OCI-LY1 (cell line): ENCODE results near the gene ZSCAN21.

Experiments
- H2AFZ ChIP-seq: fragments of 200-600 bp; sonication (generic), shearing (Covaris generic); 2 replicates; pipeline ENCODE4 v1.6.0; 2014; ENCODE audit warnings: antibody characterized with exemption, mild to moderate bottlenecking, low read length
- H3F3A ChIP-seq: fragments of 200-600 bp; sonication (generic), shearing (Covaris generic); 2 replicates; pipeline ENCODE4 v1.6.0; 2014; ENCODE audit warnings: mild to moderate bottlenecking, antibody characterized with exemption, low read length, moderate library complexity; ENCODE audit not compliant: insufficient read depth
- H3K27ac ChIP-seq: fragments of 200-600 bp; sonication (generic); 2 replicates; pipeline ENCODE4 v1.5.1; 2014; ENCODE audit warnings: low read length, mixed run types, mild to moderate bottlenecking, low read depth; ENCODE audit not compliant: poor library complexity, severe bottlenecking
- H3K27me3 ChIP-seq: fragments of 200-600 bp; sonication (generic); 2 replicates; pipeline ENCODE4 v1.6.0; 2014; ENCODE audit warnings: antibody characterized with exemption, mild to moderate bottlenecking, low read length, moderate library complexity; ENCODE audit not compliant: insufficient read depth
- H3K36me3 ChIP-seq: fragments of 200-600 bp; sonication (generic); 2 replicates; pipeline ENCODE4 v1.6.1; 2014; ENCODE audit warnings: mild to moderate bottlenecking, antibody characterized with exemption, low read length, moderate library complexity, mixed read lengths; ENCODE audit not compliant: insufficient read depth
- H3K4me1 ChIP-seq: fragments of 200-600 bp; sonication (generic); 2 replicates; pipeline ENCODE4 v1.5.1; 2014; ENCODE audit warnings: mild to moderate bottlenecking, low read length, moderate library complexity; ENCODE audit not compliant: insufficient read depth, severe bottlenecking
- H3K4me2 ChIP-seq: fragments of 200-600 bp; sonication (generic), shearing (Covaris generic); 2 replicates; pipeline ENCODE4 v1.6.1; 2014; ENCODE audit warnings: low read length
- H3K4me3 ChIP-seq: fragments of 200-600 bp; sonication (generic); 2 replicates; pipeline ENCODE4 v1.5.1; 2014; ENCODE audit warnings: low read length, low read depth, mild to moderate bottlenecking, mixed read lengths; ENCODE audit not compliant: poor library complexity, severe bottlenecking
- H3K79me2 ChIP-seq: fragments of 200-600 bp; shearing (Covaris generic); 2 replicates; pipeline ENCODE4 v1.6.1; 2016; ENCODE audit warnings: mixed run types, low read length, mixed read lengths; ENCODE audit not compliant: insufficient read depth
- H3K9ac ChIP-seq: fragments of 200-600 bp; sonication (generic), shearing (Covaris generic); 2 replicates; pipeline ENCODE4 v1.6.1; 2014; ENCODE audit warnings: mild to moderate bottlenecking, low read length, mixed read lengths
- H3K9me2 ChIP-seq: fragments of 200-600 bp; sonication (generic), shearing (Covaris generic); 2 replicates; pipeline ENCODE4 v1.6.1; 2014; ENCODE audit warnings: low read depth, mild to moderate bottlenecking, low read length, mixed read lengths
- H3K9me3 ChIP-seq: fragments of 200-600 bp; shearing (Covaris generic); 2 replicates; pipeline ENCODE4 v1.6.1; 2014; ENCODE audit warnings: low read length, mixed read lengths
- H4K20me1 ChIP-seq: fragments of 200-600 bp; sonication (generic), shearing (Covaris generic); 2 replicates; pipeline ENCODE4 v1.6.0; 2016; ENCODE audit warnings: mild to moderate bottlenecking, low read length; ENCODE audit not compliant: insufficient read depth
- CTCF ChIP-seq: fragments of 200-600 bp; sonication (generic), shearing (Covaris generic); IDR thresholded peaks from 2 replicates; pipeline ENCODE4 v1.5.1; 2017; ENCODE audit warnings: mild to moderate bottlenecking, antibody characterized with exemption, low read length, moderate library complexity, mixed read lengths
- EZH2 ChIP-seq: fragments of 200-600 bp; sonication (generic), shearing (Covaris generic); IDR thresholded peaks from 2 replicates; pipeline ENCODE4 v1.8.0; 2017; ENCODE audit warnings: borderline replicate concordance, mixed run types, mild to moderate bottlenecking, antibody characterized with exemption, low read length, moderate library complexity, mixed read lengths

The ZSCAN21 gene

DNA sequence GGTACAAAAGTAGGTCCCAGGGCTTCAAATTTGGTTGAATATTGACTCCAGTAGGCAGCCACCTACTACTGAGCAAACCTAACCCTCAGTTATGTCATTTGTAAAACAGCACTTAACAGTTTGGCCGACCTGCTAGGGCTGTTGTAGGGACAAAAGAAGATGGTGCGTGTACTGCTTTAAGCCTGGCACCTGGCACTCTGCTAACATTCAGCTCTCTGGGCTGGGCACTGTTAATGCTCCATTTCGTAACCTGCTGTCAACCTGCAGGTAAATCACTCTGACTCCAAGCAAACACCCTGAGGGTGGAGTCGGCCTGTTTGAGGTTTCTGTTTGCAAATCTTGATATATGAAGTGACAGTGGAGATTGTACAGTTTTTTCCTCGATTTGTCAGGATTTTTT is 27.0 kb upstream of the ZSCAN21 start:
- no peak overlapping the region for H3K4me2 ChIP-seq
- H3K4me1 ChIP-seq, result peaks cover 4% of the 10 kb centered on the region
- H3K9me2 ChIP-seq, result no peaks in the 10 kb centered on the region
- H3K9ac ChIP-seq, result no peak overlapping the region
- no peak overlapping the region for H2AFZ ChIP-seq
- no peak overlapping the region for H3K4me3 ChIP-seq
- TF ChIP-seq EZH2, result no peak
- no peak for TF ChIP-seq CTCF
- H3K27me3 ChIP-seq, result no peaks in the 10 kb centered on the region
- H3K79me2 ChIP-seq, result peaks cover 30% of the 10 kb centered on the region
- 0 out of 2 replicates have a peak, but pooled peaks cover 3% of the 10 kb centered on the region for H3F3A ChIP-seq
- H3K36me3 ChIP-seq, result peaks cover 67% of the 10 kb centered on the region
- H3K27ac ChIP-seq, result no peak overlapping the region
- H3K9me3 ChIP-seq, result no peaks in the 10 kb centered on the region
- H4K20me1 ChIP-seq, result no peaks in the 10 kb centered on the region

- H3F3A ChIP-seq, result 0 out of 2 replicates have a peak, but pooled peaks cover 3% of the 10 kb centered on the region
- H3K9ac ChIP-seq, result no peak overlapping the region
- peaks cover 75% of the 10 kb centered on the region for H3K36me3 ChIP-seq
These were observed 26.0 kb upstream of the ZSCAN21 start for GRCh38 chr7:100023526-100023925.

GRCh38 chr7:100024020-100024619 is 25.5 kb upstream of the ZSCAN21 start:
- Histone ChIP-seq H3F3A (0 out of 2 replicates have a peak, but pooled peaks cover 3% of the 10 kb centered on the region), H3K4me2 (no peak overlapping the region), H3K9ac (no peak overlapping the region), H3K79me2 (peaks cover 16% of the 10 kb centered on the region), H4K20me1 (no peaks in the 10 kb centered on the region), H3K9me3 (no peaks in the 10 kb centered on the region), H3K27ac (no peak overlapping the region), H3K4me1 (no peaks in the 10 kb centered on the region), H3K4me3 (no peak overlapping the region), H3K36me3 (peaks cover 72% of the 10 kb centered on the region), H2AFZ (no peak overlapping the region), H3K27me3 (no peaks in the 10 kb centered on the region), H3K9me2 (no peaks in the 10 kb centered on the region)
- no peak for TF ChIP-seq EZH2

More at GRCh38 chr7:100023526-100023925, 26.0 kb upstream of the ZSCAN21 start:
- H4K20me1 ChIP-seq, result no peaks in the 10 kb centered on the region
- no peaks in the 10 kb centered on the region for H3K9me2 ChIP-seq
- H3K27me3 ChIP-seq, result no peaks in the 10 kb centered on the region
- TF ChIP-seq CTCF (no peak), EZH2 (no peak)
- H3K4me3 ChIP-seq, result no peak overlapping the region
- no peaks in the 10 kb centered on the region for H3K4me1 ChIP-seq
- H3K27ac ChIP-seq, result no peak overlapping the region
- peaks cover 21% of the 10 kb centered on the region for H3K79me2 ChIP-seq
- no peak overlapping the region for H2AFZ ChIP-seq
- H3K9me3 ChIP-seq, result no peaks in the 10 kb centered on the region
- no peak overlapping the region for H3K4me2 ChIP-seq

DNA sequence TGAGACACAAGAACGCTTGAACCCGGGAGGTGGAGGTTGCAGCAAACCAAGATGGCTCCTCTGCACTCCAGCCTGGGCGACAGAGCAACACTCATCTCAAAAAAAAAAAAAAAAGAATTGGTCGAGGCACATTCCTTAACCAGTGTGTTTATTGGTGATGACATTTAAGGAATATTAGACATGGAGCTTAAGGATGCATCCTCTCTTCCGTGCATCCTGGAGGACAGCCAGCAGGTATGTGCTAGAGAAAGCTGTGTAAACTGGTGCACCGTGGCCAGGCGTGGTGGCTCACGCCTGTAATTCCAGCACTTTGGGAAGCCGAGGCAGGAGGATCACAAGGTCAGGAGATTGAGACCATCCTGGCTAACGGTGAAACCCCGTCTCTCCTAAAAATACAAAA is 22.4 kb upstream of the ZSCAN21 start:
- Histone ChIP-seq H3K4me1 (no peaks in the 10 kb centered on the region), H3K9ac (no peak overlapping the region), H3F3A (0 out of 2 replicates have a peak, but pooled peaks cover 3% of the 10 kb centered on the region), H3K27me3 (no peaks in the 10 kb centered on the region), H3K27ac (no peak overlapping the region), H3K36me3 (peaks cover 92% of the 10 kb centered on the region), H3K4me2 (no peak overlapping the region), H4K20me1 (no peaks in the 10 kb centered on the region), H3K4me3 (no peak overlapping the region), H3K9me3 (no peaks in the 10 kb centered on the region), H3K9me2 (no peaks in the 10 kb centered on the region), H2AFZ (no peak overlapping the region), H3K79me2 (no peaks in the 10 kb centered on the region)
- no peak for TF ChIP-seq EZH2
- no peak for TF ChIP-seq CTCF
